Peyer's patch (tissue), 4 donors: ENCODE measurements around the gene ATL2. TPM values are rescaled to one million over a fixed set of nuclear protein-coding genes. Genes with fewer than 3 reads are reported as not detected.

Experiments used
- DNase-seq, 3 donors: peaks; one replicate each; pipeline ENCODE4 v3.0.0-alpha.2; 2017 to 2019
- H3K27ac ChIP-seq, 4 donors: fragments of 200-600 bp; sonication (generic); one replicate each; pipeline ENCODE4 v1.5.1; 2016 to 2019
- H3K27me3 ChIP-seq, 2 donors: fragments of 200-600 bp; sonication (generic); one replicate each; pipeline ENCODE4 v1.5.1; 2019
- H3K36me3 ChIP-seq, 3 donors: fragments of 200-600 bp; sonication (generic); one replicate each; pipeline ENCODE4 v1.5.1; 2016 to 2019
- H3K4me1 ChIP-seq, 4 donors: fragments of 200-600 bp; sonication (generic); one replicate each; pipeline ENCODE4 v1.5.1; 2016 to 2019
- H3K4me3 ChIP-seq, 4 donors: fragments of 200-600 bp; sonication (generic); 1 replicate in 3 of 4; 2 replicates in 1 of 4; pipeline ENCODE4 v1.5.1; 2016 to 2019; ENCODE audit warnings: mild to moderate bottlenecking in 1 of 4
- H3K9me3 ChIP-seq, 4 donors: fragments of 200-600 bp; sonication (generic); one replicate each; pipeline ENCODE4 v1.5.1; 2016 to 2019; ENCODE audit warnings: mild to moderate bottlenecking in 1 of 4
- CTCF ChIP-seq, 6 experiments: fragments of 450-650 bp in 4 of 6; fragments of 200-600 bp in 2 of 6; sonication (generic) in 1 of 6; IDR thresholded peaks; one replicate each; pipeline ENCODE4 v1.5.1; 2017 to 2019; ENCODE audit warnings: antibody characterized with exemption in 6 of 6, mild to moderate bottlenecking in 3 of 6, moderate library complexity in 1 of 6
- POLR2A ChIP-seq, 2 donors: fragments of 450-650 bp; IDR thresholded peaks; one replicate each; pipeline ENCODE4 v1.5.1; 2017; ENCODE audit warnings: antibody characterized with exemption in 2 of 2, mild to moderate bottlenecking in 2 of 2, moderate library complexity in 2 of 2
- total RNA-seq, 4 donors: library from RNA; depleted of rRNA; stranded (reverse); fragments of >200 nt; gene quantifications; one replicate each; pipeline ENCODE4 v1.1.0, GENCODE V29; 2016

Gene ATL2
- total RNA-seq, 4 donors from 2014 or later, result 87.9 to 170 (median 132) TPM

GRCh38 chr2:38301340-38301968, 75.6 kb downstream of the ATL2 start:
- no peak for TF ChIP-seq CTCF (IDR thresholded peaks at IDR 0.05)
- no peak for TF ChIP-seq POLR2A (IDR thresholded peaks at IDR 0.05)

GRCh38 chr2:38298539-38298938, 78.5 kb downstream of the ATL2 start:
- Histone ChIP-seq H3K4me1 (no peaks in the 10 kb centered on the region), H3K27me3 (no peaks in the 10 kb centered on the region), H3K9me3 (no peaks in the 10 kb centered on the region), H3K27ac (no peak overlapping the region), H3K36me3 (peaks cover 0 to 68% (median 0%) of the 10 kb centered on the region in 3 donors), H3K4me3 (no peak overlapping the region)
- no peak for DNase-seq
- TF ChIP-seq POLR2A (IDR thresholded peaks at IDR 0.05) (no peak), CTCF (IDR thresholded peaks at IDR 0.05) (no peak)

More at GRCh38 chr2:38301340-38301968, 75.6 kb downstream of the ATL2 start:
- H3K36me3 ChIP-seq, result peaks cover 0 to 64% (median 0%) of the 10 kb centered on the region in 3 donors
- DNase-seq, result no peak
- H3K4me1 ChIP-seq, result no peaks in the 10 kb centered on the region
- H3K4me3 ChIP-seq, result no peak overlapping the region
- no peaks in the 10 kb centered on the region for H3K27me3 ChIP-seq
- H3K9me3 ChIP-seq, result no peaks in the 10 kb centered on the region
- H3K27ac ChIP-seq, result no peak overlapping the region

- no peak overlapping the region for H3K4me3 ChIP-seq
- peaks cover 0 to 54% (median 0%) of the 10 kb centered on the region in 3 donors for H3K36me3 ChIP-seq
- TF ChIP-seq CTCF (IDR thresholded peaks at IDR 0.05) (no peak), POLR2A (IDR thresholded peaks at IDR 0.05) (no peak)
- no peaks in the 10 kb centered on the region for H3K4me1 ChIP-seq
- no peaks in the 10 kb centered on the region for H3K27me3 ChIP-seq
- no peaks in the 10 kb centered on the region for H3K9me3 ChIP-seq
- no peak overlapping the region for H3K27ac ChIP-seq
- no peak for DNase-seq
Measured at GRCh38 chr2:38296197-38296780, 80.8 kb downstream of the ATL2 start.

- H3K27ac ChIP-seq, result no peak overlapping the region
- no peak overlapping the region for H3K4me3 ChIP-seq
- no peaks in the 10 kb centered on the region for H3K9me3 ChIP-seq
- peaks cover 0 to 44% (median 0%) of the 10 kb centered on the region in 3 donors for H3K36me3 ChIP-seq
- no peak for DNase-seq
- TF ChIP-seq CTCF (IDR thresholded peaks at IDR 0.05) (no peak), POLR2A (IDR thresholded peaks at IDR 0.05) (no peak)
- H3K27me3 ChIP-seq, result no peaks in the 10 kb centered on the region
- no peaks in the 10 kb centered on the region for H3K4me1 ChIP-seq
Measured at GRCh38 chr2:38294597-38294996, 82.5 kb downstream of the ATL2 start.

- Histone ChIP-seq H3K27me3 (no peaks in the 10 kb centered on the region), H3K4me1 (no peaks in the 10 kb centered on the region), H3K4me3 (no peak overlapping the region), H3K9me3 (no peaks in the 10 kb centered on the region), H3K36me3 (peaks cover 0 to 33% (median 0%) of the 10 kb centered on the region in 3 donors), H3K27ac (no peak overlapping the region)
- DNase-seq, result no peak
- no peak for TF ChIP-seq POLR2A (IDR thresholded peaks at IDR 0.05)
- no peak for TF ChIP-seq CTCF (IDR thresholded peaks at IDR 0.05)
Measured at GRCh38 chr2:38293152-38293865, 83.8 kb downstream of the ATL2 start.
